Upper lobe of left lung (tissue), 6 donors: ENCODE measurements around the gene SNED1. TPM values are rescaled to one million over a fixed set of nuclear protein-coding genes. Genes with fewer than 3 reads are reported as not detected.

ENCODE experiments used
- ATAC-seq, 2 donors: fragments of 200-7000 bp; cut with Tn5 transposase; one replicate each; pipeline ENCODE4 v1.9.1; 2022; ENCODE audit warnings: mild to moderate bottlenecking in 2 of 2, moderate library complexity in 2 of 2; ENCODE audit not compliant: low FRiP score in 2 of 2
- DNase-seq, 2 donors: peaks; one replicate each; pipeline ENCODE4 v3.0.0-alpha.2; 2019 to 2020
- H3K27ac ChIP-seq, 4 donors: fragments of 200-600 bp; sonication (generic); one replicate each; pipeline ENCODE4 v1.5.1; 2016 to 2019
- H3K27me3 ChIP-seq, 4 donors: fragments of 200-600 bp; sonication (generic); one replicate each; pipeline ENCODE4 v1.5.1; 2017 to 2019
- H3K36me3 ChIP-seq, 4 donors: fragments of 200-600 bp; sonication (generic); one replicate each; pipeline ENCODE4 v1.5.1; 2016 to 2019
- H3K4me1 ChIP-seq, 4 donors: fragments of 200-600 bp; sonication (generic); one replicate each; pipeline ENCODE4 v1.5.1; 2018 to 2019
- H3K4me3 ChIP-seq, 4 donors: fragments of 200-600 bp; sonication (generic); one replicate each; pipeline ENCODE4 v1.5.1; 2017 to 2019; ENCODE audit warnings: mild to moderate bottlenecking in 2 of 4, moderate library complexity in 1 of 4
- H3K9me3 ChIP-seq, 4 donors: fragments of 200-600 bp; sonication (generic); one replicate each; pipeline ENCODE4 v1.5.1; 2018 to 2019
- EP300 ChIP-seq, 4 donors: sonication (generic); formaldehyde crosslinking; IDR thresholded peaks; one replicate each; pipeline ENCODE4 v1.5.1; 2017; ENCODE audit warnings: antibody characterized with exemption in 4 of 4, control low read depth in 2 of 4
- POLR2A ChIP-seq, 4 donors: fragments of 450-650 bp; IDR thresholded peaks; one replicate each; pipeline ENCODE4 v1.5.1; 2016 to 2017; ENCODE audit warnings: antibody characterized with exemption in 4 of 4, mild to moderate bottlenecking in 2 of 4
- POLR2AphosphoS5 ChIP-seq, 2 donors: sonication (generic); formaldehyde crosslinking; IDR thresholded peaks; one replicate each; pipeline ENCODE4 v1.5.1; 2017; ENCODE audit warnings: antibody characterized with exemption in 2 of 2
- WGBS, 2 donors: methylation state at CpG; one replicate each; pipeline ENCODE4 v1.1.5; 2017 to 2018; 5-methylcytosine and 5-hydroxymethylcytosine counted together
- total RNA-seq, 6 donors: library from RNA; depleted of rRNA in 4 of 6; stranded (reverse); fragments of >200 nt in 4 of 6; gene quantifications; one replicate each; pipeline versions ENCODE4 v1.1.0 to v1.2.1, GENCODE V29; 2016 to 2021
- TF ChIP-seq, protein P1 (sequence below), 6 experiments: fragments of 450-650 bp in 4 of 6; fragments of 200-600 bp in 2 of 6; sonication (generic) in 2 of 6; IDR thresholded peaks; one replicate each; pipeline ENCODE4 v1.5.1; 2016 to 2019; ENCODE audit warnings: antibody characterized with exemption in 6 of 6
- donor health status: DM: no; HTN: no; CAD: no; lungs with moderate emphysema.
- donor health status: DM: no; HTN: yes; CAD: no; lungs with severe emphysema.

Gene SNED1
- total RNA-seq, 6 donors from 2014 or later, result 26.0 to 189 (median 38.9) TPM

DNA sequence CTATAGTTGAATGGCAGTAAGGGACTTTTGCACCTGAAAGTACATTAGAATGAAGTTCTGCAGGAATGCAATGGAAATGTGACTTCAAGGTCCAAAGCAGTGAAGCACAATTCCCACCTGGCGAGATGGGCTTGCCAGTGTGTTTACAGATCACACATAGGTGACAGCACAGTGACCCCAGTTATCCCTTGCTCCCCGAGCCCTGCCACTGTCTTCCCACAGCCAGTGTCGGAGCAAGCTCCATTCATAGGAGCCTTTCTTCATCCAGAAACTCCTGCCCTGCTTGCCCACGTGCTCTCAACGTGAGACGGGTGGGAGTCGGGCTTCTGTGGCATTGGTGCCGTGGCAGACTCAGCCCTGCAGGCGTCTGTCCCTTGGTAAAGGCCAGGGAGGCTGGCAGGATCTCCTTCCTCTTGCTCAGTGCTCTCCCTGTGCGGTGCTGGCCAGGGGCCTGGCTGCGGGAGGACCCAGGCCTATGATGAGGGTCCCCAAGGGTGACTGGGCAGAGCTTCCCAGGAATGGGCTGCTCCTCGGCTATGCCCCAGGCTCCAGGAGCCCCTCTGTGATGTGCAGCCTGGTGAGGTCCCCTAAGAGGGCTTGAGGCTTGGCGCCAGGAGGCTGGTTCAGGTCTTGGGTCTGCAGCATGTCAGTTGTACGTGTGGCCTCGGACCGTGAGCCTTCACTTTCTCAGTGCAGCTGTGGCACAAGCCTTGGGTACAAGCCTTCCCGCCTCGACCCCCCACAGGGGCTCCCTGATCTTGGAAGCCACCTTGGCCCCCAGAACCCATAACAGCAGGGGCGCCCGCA lies 40.2 kb downstream of the SNED1 start:
- WGBS, 2 donors, result 95% methylated on average over 7 to 20 of the region's 20 CpGs
- no peaks in the 10 kb centered on the region for H3K27me3 ChIP-seq
- TF ChIP-seq, protein P1, sequence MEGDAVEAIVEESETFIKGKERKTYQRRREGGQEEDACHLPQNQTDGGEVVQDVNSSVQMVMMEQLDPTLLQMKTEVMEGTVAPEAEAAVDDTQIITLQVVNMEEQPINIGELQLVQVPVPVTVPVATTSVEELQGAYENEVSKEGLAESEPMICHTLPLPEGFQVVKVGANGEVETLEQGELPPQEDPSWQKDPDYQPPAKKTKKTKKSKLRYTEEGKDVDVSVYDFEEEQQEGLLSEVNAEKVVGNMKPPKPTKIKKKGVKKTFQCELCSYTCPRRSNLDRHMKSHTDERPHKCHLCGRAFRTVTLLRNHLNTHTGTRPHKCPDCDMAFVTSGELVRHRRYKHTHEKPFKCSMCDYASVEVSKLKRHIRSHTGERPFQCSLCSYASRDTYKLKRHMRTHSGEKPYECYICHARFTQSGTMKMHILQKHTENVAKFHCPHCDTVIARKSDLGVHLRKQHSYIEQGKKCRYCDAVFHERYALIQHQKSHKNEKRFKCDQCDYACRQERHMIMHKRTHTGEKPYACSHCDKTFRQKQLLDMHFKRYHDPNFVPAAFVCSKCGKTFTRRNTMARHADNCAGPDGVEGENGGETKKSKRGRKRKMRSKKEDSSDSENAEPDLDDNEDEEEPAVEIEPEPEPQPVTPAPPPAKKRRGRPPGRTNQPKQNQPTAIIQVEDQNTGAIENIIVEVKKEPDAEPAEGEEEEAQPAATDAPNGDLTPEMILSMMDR (IDR thresholded peaks at IDR 0.05), result no peak
- TF ChIP-seq POLR2AphosphoS5 (IDR thresholded peaks at IDR 0.05) (no peak), EP300 (IDR thresholded peaks at IDR 0.05) (no peak), POLR2A (IDR thresholded peaks at IDR 0.05) (no peak)
- H3K27ac ChIP-seq, result no peak overlapping the region
- DNase-seq (peak; percentile 18 to 57), ATAC-seq (no peak)
- H3K9me3 ChIP-seq, result no peaks in the 10 kb centered on the region
- no peak overlapping the region for H3K4me3 ChIP-seq
- H3K4me1 ChIP-seq, result peaks cover 9 to 24% (median 12%) of the 10 kb centered on the region in 4 donors
- H3K36me3 ChIP-seq, result peaks cover 0 to 41% (median 14%) of the 10 kb centered on the region in 4 donors

DNA sequence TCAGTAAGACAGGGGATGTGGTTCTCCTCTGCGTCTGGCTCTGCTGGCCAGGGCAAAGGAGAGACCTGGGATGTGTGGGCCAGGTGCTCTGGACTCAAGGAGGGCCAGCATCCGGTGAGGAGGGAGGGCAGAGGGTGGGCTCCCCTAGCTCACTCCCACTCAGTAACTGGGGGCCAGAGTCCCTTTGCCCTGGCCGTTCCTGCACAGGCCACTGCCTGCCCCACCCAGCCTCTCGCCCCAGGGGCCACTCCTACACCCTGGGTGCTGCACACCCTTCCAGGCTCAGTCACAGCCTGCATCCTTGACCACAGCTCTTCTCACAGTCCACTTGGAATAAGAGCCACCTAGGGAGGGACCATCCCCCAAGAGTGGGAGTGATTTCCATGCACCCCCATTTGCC lies 41.0 kb downstream of the SNED1 start:
- ATAC-seq (no peak), DNase-seq (peak in 1 of 2 donors; percentile 15)
- no peak overlapping the region for H3K27ac ChIP-seq
- no peak overlapping the region for H3K4me3 ChIP-seq
- peaks cover 9 to 24% (median 12%) of the 10 kb centered on the region in 4 donors for H3K4me1 ChIP-seq
- TF ChIP-seq POLR2A (IDR thresholded peaks at IDR 0.05), result no peak
- TF ChIP-seq, protein P1 (IDR thresholded peaks at IDR 0.05), result no peak
- peaks cover 0 to 33% (median 10%) of the 10 kb centered on the region in 4 donors for H3K36me3 ChIP-seq
- no peaks in the 10 kb centered on the region for H3K27me3 ChIP-seq
- 90 to 100% methylated on average over 2 to 4 of the region's 4 CpGs for WGBS, 2 donors
- H3K9me3 ChIP-seq, result no peaks in the 10 kb centered on the region

DNA sequence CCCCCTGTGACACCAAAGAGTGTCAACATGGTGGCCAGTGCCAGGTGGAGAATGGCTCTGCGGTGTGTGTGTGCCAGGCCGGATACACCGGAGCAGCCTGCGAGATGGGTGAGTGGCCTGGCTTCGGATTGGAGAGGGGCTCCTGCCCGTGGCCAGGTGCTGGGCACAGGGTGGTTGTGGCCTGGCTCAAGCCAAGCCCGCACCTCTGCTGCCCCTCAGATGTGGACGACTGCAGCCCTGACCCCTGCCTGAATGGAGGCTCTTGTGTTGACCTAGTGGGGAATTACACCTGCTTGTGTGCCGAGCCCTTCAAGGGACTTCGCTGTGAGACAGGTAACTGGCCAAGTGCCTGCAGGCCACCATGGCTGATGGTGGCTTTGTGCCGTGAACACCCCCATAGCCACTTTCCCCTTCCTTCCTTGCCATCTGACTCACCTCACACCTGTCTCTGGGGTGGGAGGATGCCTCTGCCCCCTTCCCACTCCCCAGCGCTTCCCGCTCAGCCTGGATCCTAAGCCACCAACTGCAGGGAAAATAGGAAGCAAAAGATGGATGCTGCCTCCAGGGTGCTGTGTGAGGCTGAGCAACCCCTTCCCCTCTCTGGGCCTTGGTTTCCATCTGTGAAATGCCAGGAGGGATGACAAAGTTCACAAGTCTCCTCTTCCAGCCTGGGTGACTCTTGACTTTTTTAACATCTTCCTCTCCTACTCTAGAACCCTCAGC lies 41.8 kb downstream of the SNED1 start:
- H3K36me3 ChIP-seq, result peaks cover 0 to 33% (median 10%) of the 10 kb centered on the region in 4 donors
- peaks cover 0 to 4% (median 0%) of the 10 kb centered on the region in 4 donors for H3K9me3 ChIP-seq
- no peaks in the 10 kb centered on the region for H3K27me3 ChIP-seq
- peaks cover 9 to 23% (median 12%) of the 10 kb centered on the region in 4 donors for H3K4me1 ChIP-seq
- ATAC-seq, result no peak
- H3K4me3 ChIP-seq, result no peak overlapping the region
- 95 to 99% methylated on average over 8 to 13 of the region's 13 CpGs for WGBS, 2 donors
- TF ChIP-seq, protein P1 (IDR thresholded peaks at IDR 0.05), result no peak
- TF ChIP-seq POLR2AphosphoS5 (IDR thresholded peaks at IDR 0.05) (no peak), EP300 (IDR thresholded peaks at IDR 0.05) (no peak), POLR2A (IDR thresholded peaks at IDR 0.05) (no peak)
- DNase-seq, result peak; percentile 20 to 62
- no peak overlapping the region for H3K27ac ChIP-seq

DNA sequence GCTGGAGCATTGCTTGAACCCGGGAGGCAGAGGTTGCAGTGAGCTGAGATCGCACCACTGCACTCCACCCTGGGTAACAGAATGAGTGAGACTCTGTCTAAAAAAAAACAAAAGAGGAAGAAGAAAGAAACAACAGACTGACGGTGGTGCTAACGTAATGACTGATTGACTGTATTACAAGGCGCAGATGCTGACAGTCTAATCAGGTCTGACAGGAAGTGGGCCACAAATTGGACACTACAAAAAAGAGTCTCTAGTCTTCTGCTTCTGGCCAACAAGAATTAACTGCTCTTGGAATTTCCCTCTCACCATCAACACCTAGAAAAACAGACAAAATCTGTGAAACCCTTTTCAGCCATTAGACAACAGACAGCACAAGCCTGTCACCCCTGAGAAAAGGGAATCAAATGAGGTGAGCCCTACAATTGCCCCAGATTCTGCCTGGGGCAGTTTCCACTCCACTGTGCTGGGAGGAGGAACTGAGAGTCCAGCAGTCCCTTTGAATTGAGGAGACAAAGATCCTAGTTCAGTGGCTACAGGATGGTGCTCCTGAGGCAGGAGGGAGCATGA lies 43.3 kb downstream of the SNED1 start:
- H3K27me3 ChIP-seq, result no peaks in the 10 kb centered on the region
- TF ChIP-seq EP300 (IDR thresholded peaks at IDR 0.05) (no peak), POLR2AphosphoS5 (IDR thresholded peaks at IDR 0.05) (no peak), POLR2A (IDR thresholded peaks at IDR 0.05) (no peak)
- TF ChIP-seq, protein P1 (IDR thresholded peaks at IDR 0.05), result no peak
- 60 to 69% methylated on average over 5 of the region's 5 CpGs for WGBS, 2 donors
- ATAC-seq (no peak), DNase-seq (no peak)
- H3K4me3 ChIP-seq, result no peak overlapping the region
- H3K36me3 ChIP-seq, result peaks cover 0 to 32% (median 10%) of the 10 kb centered on the region in 4 donors
- H3K4me1 ChIP-seq, result peaks cover 3 to 11% (median 5%) of the 10 kb centered on the region in 4 donors
- peaks cover 0 to 4% (median 0%) of the 10 kb centered on the region in 4 donors for H3K9me3 ChIP-seq
- no peak overlapping the region for H3K27ac ChIP-seq
